ENCODE results near the gene TRIM3.

GRCh38 chr11:6498544-6498943 is 24.8 kb upstream of the TRIM3 start:
- TF ChIP-seq CTCF (IDR thresholded peaks at IDR 0.05) (no peak), POLR2A (IDR thresholded peaks at IDR 0.05) (no peak)
